B cell (primary cell): ENCODE data around the gene SLC24A4. TPM values are rescaled to one million over a fixed set of nuclear protein-coding genes. Genes with fewer than 3 reads are reported as not detected.

Experiments
- ATAC-seq: fragments of 200-7000 bp; cut with Tn5 transposase; one replicate; pipeline ENCODE4 v1.10.0; 2021; ENCODE audit warnings: low read depth, mild to moderate bottlenecking, moderate number of reproducible peaks, moderate library complexity
- CTCF ChIA-PET: fragments of 350-600 bp; sonication (Branson Sonifier 250); formaldehyde crosslinking; loops from one replicate; lab custom pipeline; 2021; ENCODE audit warnings: antibody characterized with exemption, inconsistent platforms; lab: Charles Lee
- POLR2A ChIA-PET: fragments of 350-600 bp; sonication (Branson Sonifier 250); formaldehyde crosslinking; loops from one replicate; lab custom pipeline; 2021; ENCODE audit warnings: antibody characterized with exemption; lab: Charles Lee
- DNase-seq: peaks from one replicate; pipeline ENCODE4 v3.0.0; 2013
- H2AFZ ChIP-seq: 2 replicates; pipeline ENCODE4 v1.6.1; 2012; ENCODE audit warnings: mild to moderate bottlenecking, low read depth, low read length; ENCODE audit not compliant: insufficient read depth, poor library complexity, severe bottlenecking
- H3K27ac ChIP-seq, 2 donors: 1 replicate in 1 of 2; 2 replicates in 1 of 2; pipeline ENCODE4 v1.5.1; 2012 to 2013; ENCODE audit warnings: low read length in 2 of 2, mild to moderate bottlenecking in 2 of 2, moderate library complexity in 1 of 2
- H3K27me3 ChIP-seq, 4 experiments: fragments of 200-600 bp in 1 of 4; sonication (generic) in 1 of 4; replicated peaks in 1 of 4; 1 replicate in 2 of 4; 2 replicates in 2 of 4; pipeline versions ENCODE4 v1.6.1 to v1.7.0; 2013 to 2016; ENCODE audit warnings: low read length in 3 of 4, mild to moderate bottlenecking in 2 of 4, mixed read lengths in 1 of 4, moderate library complexity in 1 of 4; ENCODE audit not compliant: insufficient read depth in 4 of 4, control insufficient read depth in 3 of 4; ENCODE audit errors: control extremely low read depth in 1 of 4
- H3K36me3 ChIP-seq, 2 experiments: replicated peaks in 1 of 2; 1 replicate in 1 of 2; 2 replicates in 1 of 2; pipeline versions ENCODE4 v1.6.1 to v1.7.1; 2013; ENCODE audit warnings: low read length in 1 of 2; ENCODE audit not compliant: insufficient read depth in 2 of 2, control insufficient read depth in 1 of 2; ENCODE audit errors: control extremely low read depth in 1 of 2, extremely low read depth in 1 of 2
- H3K4me1 ChIP-seq, 2 donors: fragments of 200-600 bp in 1 of 2; sonication (generic) in 1 of 2; 1 replicate in 1 of 2; 2 replicates in 1 of 2; pipeline versions ENCODE4 v1.5.1 to v1.6.1; 2013 to 2017; ENCODE audit warnings: low read length in 2 of 2; ENCODE audit not compliant: control insufficient read depth in 2 of 2, insufficient read depth in 2 of 2
- H3K4me2 ChIP-seq: replicated peaks from 2 replicates; pipeline ENCODE3; 2012; ENCODE audit warnings: mild to moderate bottlenecking, low read depth, low read length; ENCODE audit not compliant: poor library complexity, severe bottlenecking
- H3K4me3 ChIP-seq, 5 experiments: fragments of 200-600 bp in 1 of 5; sonication (generic) in 1 of 5; 1 replicate in 3 of 5; 2 replicates in 2 of 5; pipeline versions ENCODE4 v1.5.1 to v1.7.0; 2011 to 2016; ENCODE audit warnings: low read length in 4 of 5, mild to moderate bottlenecking in 4 of 5, low read depth in 2 of 5, control low read depth in 1 of 5, moderate library complexity in 1 of 5; ENCODE audit not compliant: insufficient read depth in 1 of 5; ENCODE audit errors: control extremely low read depth in 1 of 5, extremely low read depth in 1 of 5
- H3K79me2 ChIP-seq: fragments of 200-600 bp; sonication (generic); one replicate; pipeline ENCODE4 v1.6.0; 2016; ENCODE audit warnings: low read length; ENCODE audit not compliant: control insufficient read depth, insufficient read depth
- H3K9ac ChIP-seq: fragments of 200-600 bp; sonication (generic); 2 replicates; pipeline ENCODE4 v1.6.1; 2017; ENCODE audit warnings: mild to moderate bottlenecking, low read length, moderate library complexity
- H3K9me3 ChIP-seq, 3 donors: one replicate each; pipeline versions ENCODE4 v1.6.1 to v1.7.1; 2013; ENCODE audit warnings: low read length in 2 of 3; ENCODE audit not compliant: control insufficient read depth in 2 of 3, insufficient read depth in 1 of 3; ENCODE audit errors: control extremely low read depth in 1 of 3
- H4K20me1 ChIP-seq: 2 replicates; pipeline ENCODE4 v1.6.0; 2012; ENCODE audit warnings: mild to moderate bottlenecking, low read length; ENCODE audit not compliant: insufficient read depth, control insufficient read depth, poor library complexity, severe bottlenecking
- H3K27ac Mint-ChIP-seq: one replicate; pipeline ENCODE4 v1.8.0; 2021; ENCODE audit warnings: mixed read lengths
- H3K27me3 Mint-ChIP-seq: one replicate; pipeline ENCODE4 v1.8.0; 2021; ENCODE audit warnings: mixed read lengths
- H3K4me1 Mint-ChIP-seq: one replicate; pipeline ENCODE4 v1.8.0; 2021; ENCODE audit warnings: mixed read lengths
- H3K4me3 Mint-ChIP-seq: one replicate; pipeline ENCODE4 v1.8.0; 2021; ENCODE audit warnings: mixed read lengths
- H3K9me3 Mint-ChIP-seq: one replicate; pipeline ENCODE4 v1.8.0; 2022; ENCODE audit warnings: mixed read lengths; ENCODE audit not compliant: insufficient read depth
- EZH2 ChIP-seq: IDR thresholded peaks from 2 replicates; pipeline ENCODE4 v1.6.1; 2012; ENCODE audit warnings: borderline replicate concordance, low read depth, mild to moderate bottlenecking, moderate library complexity, low read length; ENCODE audit not compliant: insufficient read depth, poor library complexity, severe bottlenecking
- WGBS: methylation state at CpG from one replicate; pipeline ENCODE4 v1.1.5; 2013; ENCODE audit warnings: missing lambda C conversion rate; ENCODE audit not compliant: insufficient coverage; 5-methylcytosine and 5-hydroxymethylcytosine counted together
- intact Hi-C: fragments of 100-400 bp; cut with micrococcal nuclease; formaldehyde crosslinking; loops from one replicate; pipeline ENCODE4 v1.10.0; 2022
- polyA plus RNA-seq: library from polyadenylated mRNA; depleted of rRNA; stranded (reverse); fragments of >200 nt; gene quantifications from 2 replicates; pipeline ENCODE4 v1.2.3, GENCODE V29; 2012
- total RNA-seq, 2 donors: library from RNA; stranded (reverse); fragments of 120-200 nt in 1 of 2; gene quantifications; 1 replicate in 1 of 2; 2 replicates in 1 of 2; pipeline versions ENCODE4 v1.2.3 to v1.2.4, GENCODE V29; 2013 to 2022
- TF ChIP-seq, protein P1 (sequence below): fragments of 200-600 bp; IDR thresholded peaks from one replicate; pipeline ENCODE4 v1.8.0; 2022; ENCODE audit warnings: antibody characterized with exemption, mild to moderate bottlenecking

Gene SLC24A4
- total and polyA plus RNA-seq, 2 donors (not counting 1 experiment from before 2014, with no cell fraction given), result 0.19 TPM; not detected in 1

DNA sequence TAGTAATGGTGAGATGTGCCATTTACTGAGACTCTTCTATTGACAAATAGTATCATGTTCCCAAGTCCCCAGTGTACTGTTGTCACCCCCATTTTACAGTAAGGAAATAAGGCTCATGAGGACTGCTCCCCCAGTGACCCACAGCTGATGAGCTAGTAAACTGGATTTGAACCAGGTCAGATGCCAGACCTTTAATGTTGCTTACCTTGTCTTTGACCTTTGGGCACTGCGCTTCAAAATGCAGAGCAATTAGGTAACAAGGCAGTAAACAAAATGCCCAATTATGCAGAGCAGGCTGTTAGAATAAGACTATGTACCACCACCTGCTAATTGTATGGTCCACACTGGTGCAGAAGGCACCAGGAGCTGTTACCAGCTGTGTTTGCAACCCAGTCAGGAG lies 152.1 kb downstream of the SLC24A4 start:
- H3K27ac Mint-ChIP-seq, result no peak overlapping the region
- peaks cover 6% of the 10 kb centered on the region for H3K27me3 Mint-ChIP-seq
- intact Hi-C loops, result no loop called here
- Histone ChIP-seq H3K36me3 (no peaks in the 10 kb centered on the region), H4K20me1 (no peaks in the 10 kb centered on the region), H3K4me3 (no peak overlapping the region), H3K9ac (no peak overlapping the region), H3K4me2 (no peak overlapping the region), H2AFZ (no peak overlapping the region), H3K27ac (no peak overlapping the region), H3K27me3 (no peaks in the 10 kb centered on the region), H3K79me2 (no peaks in the 10 kb centered on the region), H3K9me3 (peaks cover 0 to 3% (median 0%) of the 10 kb centered on the region in 3 donors), H3K4me1 (no peaks in the 10 kb centered on the region)
- H3K4me3 Mint-ChIP-seq, result no peak overlapping the region
- peaks cover 3% of the 10 kb centered on the region for H3K9me3 Mint-ChIP-seq
- ChIA-PET POLR2A (no interaction called here), CTCF (no interaction called here)
- DNase-seq, result no peak
- H3K4me1 Mint-ChIP-seq, result no peaks in the 10 kb centered on the region
- TF ChIP-seq EZH2, result no peak
- TF ChIP-seq, protein P1, sequence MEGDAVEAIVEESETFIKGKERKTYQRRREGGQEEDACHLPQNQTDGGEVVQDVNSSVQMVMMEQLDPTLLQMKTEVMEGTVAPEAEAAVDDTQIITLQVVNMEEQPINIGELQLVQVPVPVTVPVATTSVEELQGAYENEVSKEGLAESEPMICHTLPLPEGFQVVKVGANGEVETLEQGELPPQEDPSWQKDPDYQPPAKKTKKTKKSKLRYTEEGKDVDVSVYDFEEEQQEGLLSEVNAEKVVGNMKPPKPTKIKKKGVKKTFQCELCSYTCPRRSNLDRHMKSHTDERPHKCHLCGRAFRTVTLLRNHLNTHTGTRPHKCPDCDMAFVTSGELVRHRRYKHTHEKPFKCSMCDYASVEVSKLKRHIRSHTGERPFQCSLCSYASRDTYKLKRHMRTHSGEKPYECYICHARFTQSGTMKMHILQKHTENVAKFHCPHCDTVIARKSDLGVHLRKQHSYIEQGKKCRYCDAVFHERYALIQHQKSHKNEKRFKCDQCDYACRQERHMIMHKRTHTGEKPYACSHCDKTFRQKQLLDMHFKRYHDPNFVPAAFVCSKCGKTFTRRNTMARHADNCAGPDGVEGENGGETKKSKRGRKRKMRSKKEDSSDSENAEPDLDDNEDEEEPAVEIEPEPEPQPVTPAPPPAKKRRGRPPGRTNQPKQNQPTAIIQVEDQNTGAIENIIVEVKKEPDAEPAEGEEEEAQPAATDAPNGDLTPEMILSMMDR, result no peak
- WGBS, result 100% methylated on average over 1 of the region's 1 CpG
- no peak for ATAC-seq

DNA sequence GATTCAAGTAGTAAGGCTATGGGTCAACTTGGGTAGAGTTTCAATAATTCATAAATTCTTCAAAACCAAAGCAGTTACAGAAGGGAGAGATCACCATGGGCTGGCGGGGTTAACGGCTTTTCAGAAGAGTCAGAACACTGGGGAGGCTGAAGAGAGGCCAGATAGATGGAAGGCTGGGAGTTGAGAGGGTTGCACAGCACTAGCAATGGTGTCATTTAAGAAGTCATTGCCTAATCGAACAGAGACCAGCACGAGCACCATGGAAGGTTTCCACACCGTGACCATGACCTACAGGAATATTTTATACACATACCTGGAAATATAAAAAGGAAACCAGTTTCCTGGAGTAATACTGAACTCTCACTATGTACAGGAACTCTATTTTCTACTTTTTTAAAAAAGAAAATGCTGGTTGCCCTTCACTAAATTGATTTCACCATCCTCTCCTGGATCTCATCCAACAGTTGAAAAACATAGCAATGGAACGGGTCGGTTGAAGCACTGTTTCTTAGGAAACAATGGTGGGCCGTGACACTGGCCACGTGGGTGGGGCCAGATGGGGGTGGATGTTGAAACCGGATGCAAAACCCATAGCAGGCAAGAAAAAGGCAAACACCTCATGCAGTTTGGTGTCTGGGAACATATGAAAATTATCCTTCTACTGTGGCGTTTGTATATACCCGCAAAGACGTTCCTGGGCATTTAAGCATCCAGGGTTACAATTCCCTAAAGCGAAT lies 152.7 kb downstream of the SLC24A4 start:
- Histone ChIP-seq H3K27ac (no peak overlapping the region), H3K4me2 (no peak overlapping the region), H3K9ac (no peak overlapping the region), H3K4me3 (no peak overlapping the region), H4K20me1 (no peaks in the 10 kb centered on the region), H3K36me3 (no peaks in the 10 kb centered on the region), H3K79me2 (no peaks in the 10 kb centered on the region), H3K4me1 (no peaks in the 10 kb centered on the region), H2AFZ (no peak overlapping the region), H3K27me3 (no peaks in the 10 kb centered on the region), H3K9me3 (peaks cover 0 to 3% (median 0%) of the 10 kb centered on the region in 3 donors)
- DNase-seq (no peak), ATAC-seq (no peak)
- Mint-ChIP-seq H3K4me1 (no peaks in the 10 kb centered on the region), H3K27me3 (peaks cover 7% of the 10 kb centered on the region), H3K9me3 (peaks cover 3% of the 10 kb centered on the region), H3K27ac (no peak overlapping the region), H3K4me3 (no peak overlapping the region)
- ChIA-PET CTCF (no interaction called here), POLR2A (no interaction called here)
- no peak for TF ChIP-seq EZH2
- TF ChIP-seq, protein P1, result no peak
- 81% methylated on average over 8 of the region's 14 CpGs for WGBS
- intact Hi-C loops, result no loop called here
